ENCODE measurements around the gene PLOD1. TPM values are rescaled to one million over a fixed set of nuclear protein-coding genes. Genes with fewer than 3 reads are reported as not detected.
A peak's percentile ranks its signal among the peaks of the same experiment; 100 is the strongest.

Gene PLOD1
- total RNA-seq, 2 donors from 2014 or later = 71.5 to 81.8 TPM

- Histone ChIP-seq H3K4me1 (ENCODE audit: control insufficient read depth, insufficient read depth, low read length) (no peaks in the 10 kb centered on the region), H3K9ac (ENCODE audit: extremely low read depth, low read length, poor library complexity, severe bottlenecking) (no peak overlapping the region), H3K4me3 (ENCODE audit: low read length) (no peak overlapping the region), H3K27ac (ENCODE audit: low read depth, low read length) (no peak overlapping the region), H3K9me3 (ENCODE audit: control insufficient read depth, low read length) (no peaks in the 10 kb centered on the region), H3K27me3 (ENCODE audit: control insufficient read depth, insufficient read depth, low read length, poor library complexity, severe bottlenecking) (no peaks in the 10 kb centered on the region), H3K36me3 (ENCODE audit: control insufficient read depth, insufficient read depth, low read length) (peaks cover 81% of the 10 kb centered on the region)
- 97% methylated on average over 3 of the region's 3 CpGs; no CpG with 5 or more reads in 1 of the 2 experiments for WGBS, 2 experiments (ENCODE audit: insufficient coverage in 1 of 2, insufficient read length in 1 of 2)
- Mint-ChIP-seq H3K9me3 (no peaks in the 10 kb centered on the region), H3K4me1 (no peaks in the 10 kb centered on the region), H3K27ac (no peak overlapping the region), H3K4me3 (no peak overlapping the region), H3K36me3 (ENCODE audit: low read depth) (peaks cover 82% of the 10 kb centered on the region), H3K27me3 (ENCODE audit: insufficient read depth) (no peaks in the 10 kb centered on the region)
- TF ChIP-seq CTCF (conservative IDR thresholded peaks at IDR 0.05) = no peak
- DNase-seq = no peak
Measured at GRCh38 chr1:11999236-11999635, 64.7 kb downstream of the PLOD1 start.

- Mint-ChIP-seq H3K4me3 (no peak overlapping the region), H3K27ac (no peak overlapping the region), H3K27me3 (ENCODE audit: insufficient read depth) (no peaks in the 10 kb centered on the region), H3K4me1 (no peaks in the 10 kb centered on the region), H3K36me3 (ENCODE audit: low read depth) (peaks cover 86% of the 10 kb centered on the region), H3K9me3 (no peaks in the 10 kb centered on the region)
- H3K9ac ChIP-seq (ENCODE audit: extremely low read depth, low read length, poor library complexity, severe bottlenecking) = no peak overlapping the region
- no peak overlapping the region for H3K4me3 ChIP-seq (ENCODE audit: low read length)
- H3K4me1 ChIP-seq (ENCODE audit: control insufficient read depth, insufficient read depth, low read length) = no peaks in the 10 kb centered on the region
- H3K27ac ChIP-seq (ENCODE audit: low read depth, low read length) = peak overlapping the region; percentile 7
- H3K36me3 ChIP-seq (ENCODE audit: control insufficient read depth, insufficient read depth, low read length) = peaks cover 82% of the 10 kb centered on the region
- no peaks in the 10 kb centered on the region for H3K9me3 ChIP-seq (ENCODE audit: control insufficient read depth, low read length)
- WGBS, 2 experiments (ENCODE audit: insufficient coverage in 1 of 2, insufficient read length in 1 of 2) = 80 to 96% methylated on average over 9 to 14 of the region's 14 CpGs
- H3K27me3 ChIP-seq (ENCODE audit: control insufficient read depth, insufficient read depth, low read length, poor library complexity, severe bottlenecking) = no peaks in the 10 kb centered on the region
- peak; percentile 85 for TF ChIP-seq CTCF (conservative IDR thresholded peaks at IDR 0.05)
- DNase-seq = peak; percentile 90
Measured at GRCh38 chr1:12001249-12001917, 66.9 kb downstream of the PLOD1 start.

DNA sequence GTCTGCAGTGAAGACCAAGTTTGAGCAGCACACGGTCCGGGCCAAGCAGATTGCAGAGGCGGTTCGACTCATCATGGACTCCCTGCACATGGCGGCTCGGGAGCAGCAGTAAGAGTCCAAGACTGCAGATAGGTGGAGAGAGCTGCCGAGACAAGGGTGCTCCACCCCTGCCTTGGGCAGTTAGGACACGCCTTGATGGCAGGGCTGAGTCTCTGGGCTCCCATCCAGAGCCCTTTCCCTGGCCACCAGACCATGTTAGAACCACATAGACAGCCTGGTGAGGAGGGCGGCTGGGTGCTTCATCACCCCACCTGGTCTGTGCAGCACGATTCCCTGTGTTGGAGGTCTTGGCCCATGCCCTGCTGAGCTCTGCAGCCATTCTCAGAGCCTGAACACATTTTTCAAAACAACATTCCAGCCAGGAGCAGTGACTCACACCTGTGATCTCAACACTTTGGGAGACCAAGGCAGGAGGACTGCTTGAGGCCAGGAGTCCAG lies 67.5 kb downstream of the PLOD1 start:
- DNase-seq = no peak
- no peak for TF ChIP-seq CTCF (conservative IDR thresholded peaks at IDR 0.05)
- Mint-ChIP-seq H3K4me1 (no peaks in the 10 kb centered on the region), H3K9me3 (no peaks in the 10 kb centered on the region), H3K27me3 (ENCODE audit: insufficient read depth) (no peaks in the 10 kb centered on the region), H3K4me3 (no peak overlapping the region), H3K36me3 (ENCODE audit: low read depth) (peaks cover 86% of the 10 kb centered on the region), H3K27ac (no peak overlapping the region)
- no peaks in the 10 kb centered on the region for H3K4me1 ChIP-seq (ENCODE audit: control insufficient read depth, insufficient read depth, low read length)
- no peak overlapping the region for H3K9ac ChIP-seq (ENCODE audit: extremely low read depth, low read length, poor library complexity, severe bottlenecking)
- 93 to 95% methylated on average over 10 of the region's 10 CpGs for WGBS, 2 experiments (ENCODE audit: insufficient coverage in 1 of 2, insufficient read length in 1 of 2)
- no peak overlapping the region for H3K4me3 ChIP-seq (ENCODE audit: low read length)
- peaks cover 83% of the 10 kb centered on the region for H3K36me3 ChIP-seq (ENCODE audit: control insufficient read depth, insufficient read depth, low read length)
- H3K27me3 ChIP-seq (ENCODE audit: control insufficient read depth, insufficient read depth, low read length, poor library complexity, severe bottlenecking) = no peaks in the 10 kb centered on the region
- H3K9me3 ChIP-seq (ENCODE audit: control insufficient read depth, low read length) = peaks cover under 1% of the 10 kb centered on the region
- no peak overlapping the region for H3K27ac ChIP-seq (ENCODE audit: low read depth, low read length)

Data from endodermal cell (in vitro differentiated cells).